Measurements from ENCODE around the gene GSE1.
"Not testable (repeated sequence)": the region's sequence is repeated elsewhere in the genome, so short reads cannot be mapped to it uniquely, and the experiment has no call there.

The GSE1 gene

DNA sequence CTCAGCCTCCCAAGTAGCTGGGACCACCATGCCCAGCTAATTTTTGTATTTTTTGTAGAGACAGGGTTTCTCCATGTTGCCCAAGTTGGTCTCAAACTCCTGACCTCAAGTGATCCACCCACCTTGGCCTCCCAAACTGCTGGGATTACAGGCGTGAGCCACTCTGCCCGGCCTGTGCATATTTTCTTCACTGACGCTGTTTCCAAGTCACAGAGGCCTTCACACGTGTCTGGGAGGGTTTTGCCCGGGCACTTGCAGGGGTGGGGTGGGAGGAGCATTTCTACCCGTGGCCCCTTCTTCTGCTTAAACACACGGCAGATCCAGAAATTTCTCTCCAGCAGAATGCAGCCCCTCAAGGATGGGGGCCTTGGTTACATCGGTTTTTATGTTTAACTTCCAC lies 20.8 kb upstream of the GSE1 start:
- DNase-seq, result not testable (repeated sequence)

DNA sequence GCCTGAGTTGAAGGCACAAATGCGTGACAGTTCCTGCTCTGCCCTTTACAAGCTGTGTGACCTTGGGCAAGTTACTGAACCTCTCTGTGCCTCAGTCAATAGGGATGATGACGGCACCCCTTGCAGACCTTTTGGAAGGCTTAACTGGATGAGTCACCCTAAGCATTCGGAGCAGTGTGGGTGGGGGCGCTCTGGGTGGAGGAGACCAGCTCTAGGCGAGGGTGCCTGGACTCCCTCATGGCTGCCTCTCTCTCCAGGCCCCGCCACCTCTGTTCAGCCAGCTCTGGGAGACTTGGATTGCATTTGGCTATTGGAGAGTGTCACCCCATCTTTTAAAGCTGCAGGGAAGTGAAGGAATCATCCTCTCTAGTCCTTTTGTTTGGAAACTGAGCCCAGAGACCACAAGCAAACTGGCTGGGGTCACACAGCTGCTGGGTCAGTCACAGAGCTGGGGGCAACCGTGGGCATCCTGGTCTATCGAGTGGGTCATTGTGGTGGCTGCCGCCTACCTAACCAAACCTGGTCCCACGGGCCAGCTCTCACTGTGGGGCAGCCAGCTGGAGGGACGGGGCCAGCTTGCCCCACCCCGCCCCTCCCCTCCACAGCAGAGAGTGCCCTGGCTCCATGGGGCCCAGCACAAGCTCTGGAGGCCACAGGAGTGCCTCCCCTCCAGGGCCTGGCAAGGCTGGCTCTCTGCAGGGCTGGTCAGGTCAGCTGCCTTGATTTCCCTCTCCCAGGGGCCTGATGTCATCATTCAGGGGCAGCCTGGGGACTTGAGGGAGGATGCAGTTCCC lies 20.2 kb upstream of the GSE1 start:
- no peak for DNase-seq

DNA sequence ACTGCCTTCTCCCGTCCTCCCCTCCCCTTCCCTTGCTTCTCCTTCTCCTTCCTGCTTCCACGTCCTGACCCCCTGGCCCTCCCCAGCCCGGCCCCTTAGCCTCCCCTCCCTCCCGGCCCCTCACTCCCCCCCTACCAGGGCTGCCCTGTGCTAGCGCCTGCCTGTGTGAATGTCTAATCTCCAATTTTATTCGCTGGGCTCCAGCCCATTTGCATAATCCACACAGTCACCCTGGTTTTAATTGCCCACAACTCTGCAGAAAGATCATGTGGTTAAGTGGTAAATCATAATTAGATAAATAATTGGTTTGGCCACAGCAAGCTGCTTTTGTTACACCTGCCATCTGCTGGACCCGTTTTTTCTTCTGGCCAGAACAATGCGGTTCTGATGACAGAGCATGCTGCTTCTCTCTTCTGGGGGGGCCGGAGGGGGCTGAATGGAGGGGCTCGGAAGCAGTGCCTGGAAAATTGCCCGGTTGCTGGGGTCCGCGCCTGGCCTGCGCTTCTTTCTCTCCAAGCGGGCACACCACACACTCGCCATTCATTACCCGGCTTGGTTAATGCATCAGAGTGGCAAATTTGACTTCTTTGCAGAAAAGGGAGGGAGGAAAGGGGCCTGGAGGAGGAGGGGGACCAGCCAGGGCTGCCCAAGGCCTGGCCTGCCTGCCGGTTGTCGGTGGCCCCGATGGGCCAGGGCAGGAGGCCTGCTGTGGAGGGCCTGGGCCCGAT lies 19.5 kb upstream of the GSE1 start:
- no peak for DNase-seq

DNA sequence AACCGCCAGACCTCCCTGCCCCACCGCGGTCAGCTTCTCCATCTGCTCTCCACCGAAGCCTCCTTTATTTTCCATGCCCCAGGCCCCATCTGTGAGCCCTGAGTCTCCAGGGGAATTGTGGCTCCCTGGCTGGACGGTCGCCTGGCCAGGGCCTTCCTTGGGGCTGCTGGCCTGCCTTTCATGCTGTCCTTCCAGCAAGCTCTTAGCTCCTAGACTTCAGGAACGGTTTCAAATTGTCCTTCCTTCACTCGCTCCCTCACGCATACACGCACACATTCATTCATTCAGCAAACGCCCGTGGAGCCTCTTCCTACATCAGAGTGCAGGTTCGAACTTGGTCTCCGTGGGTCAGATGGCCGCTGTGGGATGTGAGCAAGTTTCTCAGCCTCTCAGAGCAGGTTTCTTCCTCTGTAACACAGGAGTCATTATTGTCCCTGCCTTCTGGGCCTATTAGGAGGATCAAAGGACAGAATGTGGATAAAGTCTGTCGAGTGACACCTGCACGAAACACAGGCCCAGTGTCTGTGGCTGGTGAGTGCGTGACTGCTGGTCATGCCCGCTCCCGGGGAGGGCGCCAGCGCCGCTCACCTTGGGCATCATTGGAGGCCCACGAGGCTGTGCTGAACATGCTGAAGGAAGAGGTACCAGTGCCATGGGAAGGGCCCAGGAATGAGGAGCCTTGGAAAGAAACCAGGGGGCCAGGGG lies 18.7 kb upstream of the GSE1 start:
- no peak for DNase-seq

DNA sequence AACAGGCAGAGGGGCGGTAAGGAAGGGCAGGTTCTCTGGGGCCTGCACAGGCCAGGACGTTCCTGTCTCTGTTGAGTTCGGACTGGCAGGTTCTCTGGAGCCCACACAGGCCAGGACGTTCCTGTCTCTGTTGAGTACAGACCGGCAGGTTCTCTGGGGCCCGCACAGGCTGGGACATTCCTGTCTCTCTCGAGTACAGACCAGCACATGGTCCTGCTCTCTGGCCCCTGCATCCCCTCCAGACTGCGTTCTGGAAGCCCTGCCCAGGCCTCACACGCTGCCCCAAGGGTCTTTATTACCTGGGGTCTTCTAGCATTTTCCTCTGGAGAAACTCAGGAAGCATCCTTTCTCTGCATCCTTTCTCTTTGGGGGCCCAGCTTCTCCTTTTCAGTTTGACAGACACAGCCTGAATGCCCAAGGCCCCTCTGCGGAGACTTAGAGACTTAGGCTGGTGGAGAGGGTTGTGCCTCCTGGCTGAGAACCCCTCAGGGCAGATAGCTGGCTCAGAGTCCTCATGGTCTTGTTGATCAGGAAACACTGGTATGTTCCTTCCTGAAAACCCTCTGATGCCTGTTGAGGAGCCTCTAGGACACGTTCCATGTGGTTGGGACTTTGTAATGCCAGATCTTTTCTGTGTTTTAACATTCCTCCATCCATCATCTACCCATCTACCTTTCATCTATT lies 18.0 kb upstream of the GSE1 start:
- no peak for DNase-seq

DNA sequence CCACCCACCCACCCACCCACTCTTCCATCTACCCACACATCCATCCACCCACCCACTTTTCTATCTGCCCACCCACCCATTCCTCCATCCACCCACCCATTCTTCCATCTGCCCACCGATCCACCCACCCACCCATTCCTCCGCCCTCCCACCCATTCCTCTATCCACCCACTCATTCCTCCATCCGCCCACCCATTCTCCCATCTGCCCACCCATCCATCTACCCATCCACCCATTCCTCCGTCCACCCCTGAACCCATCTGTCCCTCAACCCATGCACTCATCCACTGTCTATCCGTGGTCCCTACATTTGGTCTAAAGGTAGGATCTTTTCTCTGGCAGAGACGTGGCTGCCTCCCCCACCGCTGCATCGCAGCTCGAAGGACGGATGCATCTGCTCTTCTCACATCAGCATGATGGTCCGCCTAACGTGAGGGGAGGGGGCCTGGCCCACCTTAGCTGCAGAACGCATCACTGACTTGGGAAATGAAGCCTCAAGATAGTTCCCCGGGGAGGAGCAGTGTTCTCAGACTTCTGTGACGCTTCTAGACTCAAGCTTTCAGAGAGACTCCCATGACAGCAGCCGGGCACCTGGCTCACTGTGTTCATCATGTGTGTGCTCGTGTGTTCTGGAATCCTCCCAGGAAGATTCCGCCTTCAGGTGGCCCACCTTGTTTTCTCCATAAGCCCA lies 17.2 kb upstream of the GSE1 start:
- no peak for DNase-seq

DNA sequence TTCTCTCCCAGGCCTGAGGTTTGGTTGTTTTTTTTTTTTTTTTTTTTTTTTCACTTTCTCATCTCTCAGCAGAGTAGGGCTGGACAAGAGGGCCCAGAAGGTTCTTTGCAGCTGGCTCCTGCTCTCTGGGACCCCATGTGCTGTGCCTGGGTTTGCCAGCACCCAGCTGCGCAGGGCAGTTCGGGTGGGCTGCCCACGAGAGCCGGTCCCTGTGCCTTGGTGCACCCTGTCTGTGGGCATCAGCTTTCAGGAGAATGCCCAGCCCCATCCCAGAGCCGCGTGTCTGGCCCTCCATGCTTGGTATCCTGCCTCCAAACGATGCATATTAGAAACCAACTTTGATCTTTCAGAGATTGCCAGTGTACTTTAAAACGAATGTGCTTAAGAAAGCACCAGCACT lies 15.0 kb upstream of the GSE1 start:
- DNase-seq, result no peak

DNA sequence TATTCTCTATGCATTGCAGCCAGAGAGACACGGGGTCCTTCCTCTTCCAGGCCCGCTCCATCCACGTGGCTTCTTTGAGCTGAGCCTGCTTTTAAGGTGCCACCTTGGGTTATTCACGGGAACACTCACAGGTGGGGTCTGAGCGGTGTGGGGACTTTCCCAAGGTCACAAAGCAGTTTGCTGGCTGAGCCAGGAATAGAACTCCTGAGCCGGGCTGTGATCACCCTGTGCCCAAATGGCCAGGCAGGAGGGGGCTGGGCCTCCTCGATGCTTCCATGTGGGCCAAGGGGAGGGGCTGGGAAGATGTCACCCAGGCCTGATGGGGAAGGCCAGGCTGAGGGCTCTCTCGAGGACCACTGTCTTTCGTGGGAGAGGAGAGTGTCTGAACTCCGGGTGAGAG lies 13.0 kb upstream of the GSE1 start:
- no peak for DNase-seq

DNA sequence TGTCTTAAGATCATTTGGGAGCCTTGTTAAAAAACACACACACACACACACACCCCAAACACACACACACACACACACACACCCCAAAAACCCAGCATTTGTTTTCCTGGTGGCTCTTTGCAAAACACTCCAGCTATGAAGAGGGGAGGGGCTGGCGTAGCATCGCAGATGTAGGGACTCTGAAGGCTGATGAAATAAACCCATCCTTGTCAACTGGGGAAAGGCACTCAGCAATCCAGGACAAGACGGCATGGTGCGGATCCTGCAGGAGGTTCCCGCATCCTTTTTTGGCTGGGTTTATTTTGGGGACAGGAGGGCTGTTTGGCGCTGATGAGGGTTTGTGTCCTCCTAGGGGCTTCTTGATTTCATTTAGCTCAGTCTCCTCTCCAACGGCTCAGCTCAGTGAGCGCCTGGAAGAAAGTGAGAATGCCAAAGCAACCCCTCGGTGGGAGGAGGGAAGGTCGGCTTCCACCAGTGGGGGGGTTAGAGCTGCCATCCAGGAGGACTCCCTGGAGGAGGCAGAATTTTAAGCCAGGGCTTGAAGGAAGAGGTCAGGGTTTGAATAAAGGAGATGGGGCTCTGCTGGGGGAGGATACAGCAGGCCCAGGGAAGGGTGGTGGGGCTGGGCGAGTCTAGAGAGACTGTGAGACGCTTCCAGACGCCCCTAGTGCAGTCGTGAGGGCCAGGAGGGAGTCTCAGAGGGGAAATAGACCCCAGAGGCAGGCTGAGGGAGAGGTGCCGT lies 12.4 kb upstream of the GSE1 start:
- DNase-seq, result no peak

DNA sequence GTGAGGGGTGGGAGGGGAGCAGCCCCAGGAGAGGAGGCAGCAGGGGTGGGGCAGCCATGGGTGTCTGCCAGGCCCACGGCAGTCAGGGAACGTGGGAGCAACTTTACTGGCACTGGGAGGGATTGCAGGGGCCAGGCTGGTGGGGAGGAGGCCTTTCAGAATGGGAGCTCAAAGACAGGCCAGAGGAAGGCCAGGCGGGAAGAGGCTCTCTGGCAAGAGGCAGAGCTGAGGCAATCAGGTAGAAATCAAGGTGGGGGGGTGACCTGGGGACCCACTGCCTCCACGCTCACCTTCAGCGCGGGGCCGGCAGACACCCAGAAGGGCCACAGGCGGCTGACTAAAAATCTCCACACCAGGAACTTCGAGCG lies 11.9 kb upstream of the GSE1 start:
- DNase-seq, result no peak

DNA sequence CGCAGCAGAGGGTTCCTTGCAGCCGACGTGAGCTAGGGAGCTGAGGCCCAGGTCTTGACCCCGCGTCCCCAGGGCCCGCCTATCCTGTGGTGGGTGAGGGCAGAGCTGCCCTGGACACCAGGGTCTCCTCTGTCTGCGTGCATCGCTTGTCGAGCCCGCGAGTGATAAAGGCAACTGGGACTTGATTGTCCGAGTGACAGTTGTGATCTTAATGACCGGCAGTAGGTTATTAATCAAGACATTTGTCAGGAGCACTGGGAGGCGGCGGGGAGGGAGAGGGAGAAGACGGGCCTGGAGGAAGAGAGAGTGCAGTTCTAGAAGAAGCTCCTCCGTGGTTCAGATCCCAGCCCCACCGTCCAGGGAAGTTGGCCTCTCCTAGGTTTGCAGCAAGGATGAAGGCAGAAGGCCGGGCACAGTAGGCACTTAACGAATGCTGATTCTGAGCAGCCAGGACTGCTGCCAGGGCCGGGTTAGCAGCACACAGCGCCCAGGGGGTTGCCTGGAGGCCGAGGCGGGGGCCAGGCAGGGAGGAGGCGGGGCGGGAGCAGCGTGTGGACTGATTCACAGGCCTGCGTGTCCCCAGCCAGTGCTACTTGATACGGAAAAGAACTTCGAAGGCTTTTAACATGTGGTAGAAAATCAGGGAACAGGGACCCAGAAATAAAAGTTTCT lies 11.3 kb upstream of the GSE1 start:
- DNase-seq, result no peak

DNA sequence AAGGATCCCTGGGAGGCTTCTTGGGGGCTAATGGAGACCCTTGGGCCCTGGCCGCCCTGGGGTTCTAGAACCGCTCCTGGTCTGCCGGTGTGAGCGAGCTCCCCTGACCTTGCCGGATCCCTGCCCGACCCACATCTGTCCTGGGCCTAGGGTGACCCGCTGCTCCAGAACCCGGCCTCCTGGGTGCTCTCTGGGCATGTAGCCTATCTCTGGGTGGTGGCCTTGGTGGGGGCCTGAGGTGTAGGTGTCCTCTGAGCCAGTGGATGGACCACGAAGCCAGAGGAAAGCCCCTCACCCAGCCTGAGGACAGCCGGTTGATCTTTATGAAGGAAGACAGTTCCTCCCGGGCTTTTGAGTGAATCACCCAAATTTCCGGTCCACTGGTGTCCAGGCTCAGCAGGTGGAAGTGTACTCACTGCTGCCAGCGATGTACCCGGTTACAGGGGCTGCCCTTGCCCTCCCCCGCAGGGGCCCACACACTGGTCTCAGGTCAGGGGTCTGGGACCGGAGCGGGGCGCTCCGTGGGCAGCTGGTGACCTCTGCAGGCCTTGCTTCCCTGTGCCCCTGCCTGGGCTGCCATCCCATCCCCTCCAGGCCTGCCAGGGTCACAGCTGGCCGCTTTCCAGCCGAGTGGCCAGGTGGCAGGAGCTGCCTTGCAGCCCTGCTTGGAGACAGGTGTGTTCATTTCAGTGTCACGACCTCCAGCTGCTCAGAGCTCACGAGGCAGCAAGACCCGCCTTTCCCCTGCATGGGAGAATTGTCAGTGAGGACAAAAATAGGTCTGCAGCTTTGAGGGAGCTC lies 10.5 kb upstream of the GSE1 start:
- DNase-seq, result no peak

DNA sequence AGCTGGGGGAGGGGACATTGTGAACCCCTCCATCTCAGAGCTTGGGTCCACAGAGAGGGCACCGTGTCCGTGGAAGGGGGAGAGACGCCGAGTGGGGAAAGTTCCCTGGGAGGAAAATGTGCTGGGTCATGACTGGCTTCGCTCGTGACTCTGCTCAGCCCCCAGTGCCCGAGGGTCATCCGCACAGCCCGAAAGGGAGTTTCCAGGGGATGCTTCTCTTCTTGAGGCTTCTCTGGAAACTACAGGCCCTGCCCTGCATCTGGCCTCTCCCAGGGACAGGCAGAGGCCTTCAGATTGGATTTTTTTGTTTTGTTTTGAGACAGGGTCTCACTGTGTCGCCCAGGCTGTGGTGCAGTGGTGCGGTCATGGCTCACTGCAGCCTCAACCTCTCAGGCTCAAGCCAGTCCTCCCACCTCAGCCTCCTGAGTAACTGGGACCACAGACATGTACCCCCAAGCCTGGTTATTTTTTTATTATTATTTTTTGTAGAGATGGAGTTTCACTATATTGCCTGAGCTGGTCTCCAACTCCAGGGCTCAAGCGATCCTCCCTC lies 9.8 kb upstream of the GSE1 start:
- no peak for DNase-seq

DNA sequence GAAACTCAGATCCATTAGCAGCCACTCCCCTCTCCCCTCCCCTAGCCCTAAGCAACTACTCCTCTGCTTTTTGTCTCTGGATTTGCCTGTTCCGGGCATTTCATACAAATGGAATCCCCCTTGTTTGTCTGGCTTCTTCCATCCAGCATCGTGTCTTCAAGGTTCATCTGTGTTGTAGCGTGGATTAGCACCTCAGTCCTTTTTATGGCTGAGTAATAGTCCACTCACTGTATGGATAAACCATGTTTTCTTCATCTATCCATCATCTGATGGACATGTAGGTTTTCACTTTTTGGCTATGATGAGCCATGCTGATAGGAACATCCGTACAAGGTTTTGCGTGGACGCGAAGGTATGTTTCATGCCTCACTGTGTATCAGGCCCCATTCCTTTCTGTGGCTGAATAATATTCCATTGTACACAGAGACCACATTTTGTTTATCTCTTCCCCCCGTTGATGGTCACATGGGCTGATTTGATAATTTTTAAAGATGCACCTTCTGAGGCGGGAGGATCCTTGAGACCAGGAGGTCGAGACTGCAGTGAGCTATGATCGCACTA lies 8.9 kb upstream of the GSE1 start:
- no peak for DNase-seq

DNA sequence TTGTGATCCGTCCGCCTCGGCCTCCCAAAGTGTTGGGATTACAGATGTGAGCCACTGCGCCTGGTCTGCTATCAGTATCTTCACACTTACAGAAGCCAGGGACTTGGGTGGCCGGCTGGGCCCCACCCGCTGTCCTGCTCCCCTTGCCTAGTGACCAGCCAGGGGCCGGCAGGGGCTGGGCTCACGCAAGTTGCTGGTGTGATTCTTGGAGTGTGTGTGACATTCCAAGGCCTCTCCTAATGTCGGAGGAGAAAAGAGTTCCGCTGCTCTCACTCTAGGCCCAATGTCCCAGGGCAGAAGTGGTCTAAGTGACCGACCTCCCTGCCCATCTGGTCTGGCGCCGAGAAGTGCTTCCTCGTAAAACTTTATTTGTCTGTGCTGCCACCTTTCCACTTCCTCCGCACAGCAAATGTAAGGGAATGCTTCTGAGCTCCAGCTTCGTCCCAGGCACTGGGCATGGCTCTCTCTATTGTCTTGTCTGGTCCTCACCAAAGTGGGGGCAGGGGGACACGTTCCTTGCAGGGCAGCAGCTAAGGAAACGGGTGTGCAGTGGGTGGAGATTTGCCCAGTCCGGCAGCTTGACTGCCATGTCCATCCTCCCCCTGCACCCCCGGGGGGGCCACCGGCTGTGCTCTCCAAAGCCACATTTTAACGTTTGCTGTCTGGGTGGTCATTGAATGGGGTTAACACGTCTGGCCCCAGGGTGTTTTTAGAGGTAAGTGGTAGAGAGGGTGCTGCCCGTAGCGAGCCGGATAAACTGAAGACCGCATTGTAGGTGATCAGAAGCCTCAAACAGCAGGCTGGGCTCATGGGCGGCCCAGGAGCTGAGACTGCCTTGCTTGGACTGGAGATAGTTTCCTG lies 7.8 kb upstream of the GSE1 start:
- DNase-seq, result no peak

DNA sequence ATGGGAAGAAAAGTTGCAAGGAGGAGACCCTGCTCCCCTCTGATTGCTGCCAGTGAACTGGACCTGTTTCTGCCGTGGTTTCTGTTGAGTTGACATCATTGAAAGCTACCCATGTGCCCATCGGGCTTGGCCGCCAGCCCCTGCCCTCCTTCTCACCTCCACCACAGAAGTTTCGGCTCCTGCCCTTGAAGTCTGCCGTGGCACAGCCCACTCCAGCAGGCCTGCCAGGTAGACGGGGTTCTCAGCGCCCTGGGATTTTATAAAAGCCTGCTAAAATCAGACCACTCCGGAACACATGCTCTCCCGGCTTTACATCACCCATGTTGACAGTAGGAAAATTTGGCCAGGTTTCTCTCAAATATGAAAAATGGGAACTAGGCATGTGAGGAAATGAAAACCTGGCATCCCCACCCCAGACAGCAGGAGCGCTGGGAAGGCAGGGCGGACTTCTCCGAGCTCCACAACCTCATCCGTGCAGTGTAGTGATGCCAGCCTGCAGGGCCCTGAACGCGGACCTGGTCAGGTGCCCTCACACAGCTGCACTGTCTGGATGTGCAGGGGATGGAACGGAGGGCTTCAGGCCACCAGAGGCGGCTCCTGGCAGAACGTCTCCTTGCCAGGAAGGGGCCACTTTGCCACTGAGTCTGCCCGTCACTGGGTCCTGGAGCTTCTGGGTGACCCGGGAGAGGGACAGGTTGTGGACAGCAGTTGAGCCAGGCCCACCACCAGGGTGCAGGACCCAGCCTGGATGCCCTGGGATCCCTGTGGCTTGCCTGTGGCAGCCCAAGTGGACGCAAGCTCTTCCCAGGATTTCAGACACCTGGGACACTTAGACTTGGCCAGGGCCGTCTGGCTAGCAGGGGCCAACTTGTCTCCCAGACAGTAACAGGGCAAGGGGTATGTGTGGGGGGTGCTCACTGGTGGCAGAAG lies 6.9 kb upstream of the GSE1 start:
- DNase-seq, result no peak

DNA sequence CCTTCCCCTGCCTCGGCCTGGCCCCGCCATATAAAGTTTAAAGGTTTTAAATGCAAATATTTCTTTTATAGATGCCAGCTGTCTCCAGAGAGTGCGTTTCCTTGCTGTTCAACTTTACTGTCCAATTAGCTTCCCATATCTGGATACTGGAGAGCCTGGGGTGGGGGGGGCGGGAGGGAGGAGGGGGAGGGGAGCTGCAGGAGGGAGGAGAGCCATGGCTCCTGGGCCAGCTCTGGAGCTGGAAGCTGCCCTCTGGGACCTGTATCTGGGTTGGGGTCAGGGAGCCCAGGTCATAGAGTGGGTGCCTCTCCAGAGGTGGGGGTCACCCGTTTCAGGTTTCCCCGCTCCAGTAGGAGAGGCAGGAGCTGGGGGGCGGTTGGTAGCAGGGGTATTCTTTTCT lies 6.2 kb upstream of the GSE1 start:
- no peak for DNase-seq

DNA sequence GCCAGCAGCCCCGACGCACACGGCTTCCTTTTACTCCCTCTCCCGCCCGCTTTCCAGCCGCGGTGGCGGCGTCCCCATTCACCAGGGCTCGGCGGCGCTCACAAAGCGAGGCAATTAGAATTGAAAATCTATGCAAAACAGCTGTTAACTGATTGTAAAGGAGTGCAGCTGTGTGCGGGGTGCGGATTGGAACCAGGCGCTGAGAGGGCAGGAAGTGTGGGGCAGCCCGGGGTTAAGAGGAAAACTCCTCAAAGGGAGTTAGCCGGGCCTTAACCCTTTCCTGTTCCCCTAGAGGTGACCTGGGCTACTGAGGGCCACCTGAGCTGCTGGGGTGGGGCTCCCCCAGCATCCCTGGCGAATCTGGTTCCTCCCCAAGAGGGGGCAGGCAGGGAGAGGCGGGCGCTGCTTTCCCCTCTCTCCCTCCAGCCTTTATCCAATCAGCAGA lies 5.8 kb upstream of the GSE1 start:
- DNase-seq, result no peak
